SK-N-SH (cell line): ENCODE data around the gene SCT.

Experiments used
- CTCF ChIP-seq: fragments of 200-600 bp; sonication (generic); IDR thresholded peaks from 2 replicates; pipeline ENCODE4 v1.6.1; 2017; ENCODE audit warnings: antibody characterized with exemption, mild to moderate bottlenecking, moderate library complexity
- GABPA ChIP-seq: IDR thresholded peaks from 2 replicates; pipeline ENCODE4 v1.4.0; 2012; ENCODE audit warnings: low read depth, mild to moderate bottlenecking
- JUND ChIP-seq: IDR thresholded peaks from 2 replicates; pipeline ENCODE4 v1.4.0; 2012
- SMC3 ChIP-seq: IDR thresholded peaks from 2 replicates; pipeline ENCODE4 v1.6.1; 2012; ENCODE audit warnings: low read depth, low read length, improper control_type of control experiment
- TAF1 ChIP-seq: IDR thresholded peaks from 2 replicates; pipeline ENCODE4 v1.6.1; 2012; ENCODE audit warnings: low read depth, mild to moderate bottlenecking, low read length, moderate library complexity, borderline replicate concordance

- TF ChIP-seq CTCF (no peak), JUND (no peak), TAF1 (no peak), SMC3 (no peak), GABPA (no peak)
These were observed 26.9 kb upstream of the SCT start for GRCh38 chr11:653837-654236.
